Ecto neural progenitor cell (in vitro differentiated cells): ENCODE measurements around the gene NSDHL.
A peak's percentile ranks its signal among the peaks of the same experiment; 100 is the strongest.
"Not testable (repeated sequence)": the region's sequence is repeated elsewhere in the genome, so short reads cannot be mapped to it uniquely, and the experiment has no call there.

Experiments
- DNase-seq: peaks from one replicate; pipeline ENCODE4 v3.0.0-alpha.2; 2018; ENCODE audit warnings: low spot score

NSDHL gene

GRCh38 chrX:152895121-152895520 lies 64.3 kb downstream of the NSDHL start:
- peak; percentile 29 for DNase-seq

- DNase-seq, result no peak
Measured at GRCh38 chrX:152895724-152896420, 65.0 kb downstream of the NSDHL start.

GRCh38 chrX:152896450-152896849 lies 65.6 kb downstream of the NSDHL start:
- no peak for DNase-seq

- DNase-seq, result peak; percentile 82
Measured at GRCh38 chrX:152897222-152898131, 66.6 kb downstream of the NSDHL start, which contains the start of gene ZNF185. Gene ZNF185, plus strand, starts transcription at chrX:152898067. Its CDS starts 16,423 bp downstream, at chrX:152914490.

GRCh38 chrX:152898442-152898841 lies 67.6 kb downstream of the NSDHL start:
- DNase-seq, result no peak

GRCh38 chrX:152899111-152899873 lies 68.4 kb downstream of the NSDHL start:
- no peak for DNase-seq

- DNase-seq, result no peak
Measured at GRCh38 chrX:152899874-152900719, 69.2 kb downstream of the NSDHL start.

GRCh38 chrX:152900937-152901445 lies 70.1 kb downstream of the NSDHL start:
- DNase-seq, result no peak

- DNase-seq, result peak; percentile 44
Measured at GRCh38 chrX:152901816-152902501, 71.1 kb downstream of the NSDHL start.

- DNase-seq, result peak; percentile 26
Measured at GRCh38 chrX:152902502-152902820, 71.6 kb downstream of the NSDHL start.

- no peak for DNase-seq
Measured at GRCh38 chrX:152903589-152903988, 72.7 kb downstream of the NSDHL start.

GRCh38 chrX:152904151-152905080 lies 73.6 kb downstream of the NSDHL start:
- DNase-seq, result peak; percentile 66

- no peak for DNase-seq
Measured at GRCh38 chrX:152905081-152905420, 74.2 kb downstream of the NSDHL start.

GRCh38 chrX:152907084-152907651 lies 76.3 kb downstream of the NSDHL start:
- DNase-seq, result peak; percentile 77

- DNase-seq, result no peak
Measured at GRCh38 chrX:152908486-152908885, 77.6 kb downstream of the NSDHL start.

- not testable (repeated sequence) for DNase-seq
Measured at GRCh38 chrX:152910018-152910417, 79.2 kb downstream of the NSDHL start.

- DNase-seq, result no peak
Measured at GRCh38 chrX:152912106-152912505, 81.2 kb downstream of the NSDHL start.

GRCh38 chrX:152912641-152913040 lies 81.8 kb downstream of the NSDHL start:
- DNase-seq, result no peak

GRCh38 chrX:152913346-152913745 lies 82.5 kb downstream of the NSDHL start:
- DNase-seq, result no peak
